K562 (cell line): Measurements from ENCODE around the gene EMC1. TPM values are rescaled to one million over a fixed set of nuclear protein-coding genes. Genes with fewer than 3 reads are reported as not detected.

ENCODE experiments used
- C11orf30 ChIP-seq: fragments of 450-650 bp; IDR thresholded peaks from 2 replicates; pipeline ENCODE4 v1.6.1; 2016; ENCODE audit warnings: low read depth, mild to moderate bottlenecking
- CEBPG ChIP-seq, 3 experiments: fragments of 200-800 bp in 1 of 3; sonication (Bioruptor generic) in 1 of 3; sonication (generic) in 1 of 3; formaldehyde crosslinking in 1 of 3; IDR thresholded peaks in 2 of 3; conservative IDR thresholded peaks in 1 of 3; 2 replicates each; pipeline versions ENCODE4 v1.6.1 to v1.8.0; 2016 to 2022; ENCODE audit warnings: missing compliant biosample characterization in 2 of 3, missing genetic modification characterization in 2 of 3, mild to moderate bottlenecking in 1 of 3, missing genetic modification reagents in 1 of 3
- DLX4 ChIP-seq: fragments of 250-450 bp; sonication (Bioruptor Pico); IDR thresholded peaks from 2 replicates; pipeline ENCODE4 v1.6.1; 2021; ENCODE audit warnings: mild to moderate bottlenecking
- DPF2 ChIP-seq: fragments of 450-650 bp; IDR thresholded peaks from 2 replicates; pipeline ENCODE4 v1.6.1; 2016
- GATAD2B ChIP-seq: fragments of 450-650 bp; IDR thresholded peaks from 2 replicates; pipeline ENCODE4 v1.6.1; 2017; ENCODE audit warnings: mild to moderate bottlenecking, borderline replicate concordance
- LARP7 ChIP-seq: fragments of 450-650 bp; IDR thresholded peaks from 2 replicates; pipeline ENCODE4 v1.6.1; 2016
- MBD2 ChIP-seq: sonication (generic); IDR thresholded peaks from 2 replicates; pipeline ENCODE4 v1.6.1; 2016; ENCODE audit warnings: low read depth, borderline replicate concordance
- POLR2B ChIP-seq: fragments of 450-650 bp; IDR thresholded peaks from 2 replicates; pipeline ENCODE4 v1.6.1; 2018; ENCODE audit warnings: low read depth; ENCODE audit not compliant: partially characterized antibody
- PPARD ChIP-seq: fragments of 250-450 bp; sonication (Bioruptor Pico); IDR thresholded peaks from 2 replicates; pipeline ENCODE4 v1.8.0; 2022; ENCODE audit warnings: inconsistent platforms, mild to moderate bottlenecking, moderate library complexity
- SP2 ChIP-seq: IDR thresholded peaks from 2 replicates; pipeline ENCODE4 v1.6.1; 2011; ENCODE audit warnings: mild to moderate bottlenecking, low read depth, low read length, moderate library complexity; ENCODE audit not compliant: poor library complexity, severe bottlenecking; ENCODE audit errors: extremely low read depth
- TFAP4 ChIP-seq: sonication (generic); formaldehyde crosslinking; IDR thresholded peaks from 2 replicates; pipeline ENCODE4 v1.8.0; 2022; ENCODE audit warnings: missing genetic modification reagents, mild to moderate bottlenecking, moderate library complexity, borderline replicate concordance
- XRCC4 ChIP-seq: IDR thresholded peaks from one replicate; pipeline ENCODE4 v1.6.1; 2011; ENCODE audit not compliant: insufficient read depth, insufficient read length; ENCODE audit errors: extremely low read depth
- ZBTB33 ChIP-seq: sonication (generic); formaldehyde crosslinking; IDR thresholded peaks from 2 replicates; pipeline ENCODE4 v1.8.1; 2023; ENCODE audit warnings: mild to moderate bottlenecking, missing genetic modification reagents
- ZBTB34 ChIP-seq: fragments of 250-450 bp; sonication (Bioruptor Pico); IDR thresholded peaks from 2 replicates; pipeline ENCODE4 v1.8.0; 2021; ENCODE audit warnings: mild to moderate bottlenecking, moderate library complexity
- ZNF282 ChIP-seq: sonication (generic); formaldehyde crosslinking; IDR thresholded peaks from 2 replicates; pipeline ENCODE4 v1.8.1; 2023; ENCODE audit warnings: missing genetic modification reagents
- ZNF644 ChIP-seq: fragments of 200-800 bp; sonication (Bioruptor generic); IDR thresholded peaks from 2 replicates; pipeline ENCODE4 v1.6.1; 2016; ENCODE audit warnings: low read depth, missing genetic modification characterization, missing compliant biosample characterization
- ZZZ3 ChIP-seq: fragments of 450-650 bp; IDR thresholded peaks from 2 replicates; pipeline ENCODE4 v1.6.1; 2016; ENCODE audit warnings: antibody characterized with exemption, mild to moderate bottlenecking, moderate library complexity
- polyA plus RNA-seq, 8 experiments: library from polyadenylated mRNA; depleted of rRNA in 4 of 8; stranded (reverse) in 5 of 8; unstranded in 3 of 8; fragments of >200 nt; fragmentation: Nextera tagmentation in 2 of 8; fragmentation: Illumina TruSeq in 1 of 8; extraction: Ambion mirVana in 2 of 8; extraction: Trizol in 1 of 8; gene quantifications; 2 replicates each; pipeline versions ENCODE4 v1.2.1 to v1.2.3, GENCODE V29; 2011 to 2014; ENCODE audit warnings: inconsistent platforms in 1 of 8, missing spikeins in 1 of 8
- total RNA-seq, 7 experiments: library from RNA; depleted of rRNA in 6 of 7; stranded (reverse); fragments of >200 nt in 6 of 7; fragmentation: Illumina TruSeq in 2 of 7; extraction: Trizol in 2 of 7; gene quantifications; 2 replicates each; pipeline versions ENCODE4 v1.2.1 to v1.2.3, GENCODE V29; 2011 to 2021; ENCODE audit warnings: low replicate concordance in 1 of 7
- TF ChIP-seq, protein P1 (sequence below): fragments of 250-450 bp; sonication (Bioruptor Pico); IDR thresholded peaks from 2 replicates; pipeline ENCODE4 v1.5.0; 2021; ENCODE audit warnings: mild to moderate bottlenecking, moderate library complexity

The EMC1 gene
- total and polyA plus RNA-seq, 9 of the 15 experiments (the other 6 are each of a cell fraction or from before 2014, with no cell fraction given) = 17.8 to 88.2 (median 37.4) TPM

- no peak for TF ChIP-seq ZBTB34 (CRISPR knock-in tag)
- TF ChIP-seq, protein P1, sequence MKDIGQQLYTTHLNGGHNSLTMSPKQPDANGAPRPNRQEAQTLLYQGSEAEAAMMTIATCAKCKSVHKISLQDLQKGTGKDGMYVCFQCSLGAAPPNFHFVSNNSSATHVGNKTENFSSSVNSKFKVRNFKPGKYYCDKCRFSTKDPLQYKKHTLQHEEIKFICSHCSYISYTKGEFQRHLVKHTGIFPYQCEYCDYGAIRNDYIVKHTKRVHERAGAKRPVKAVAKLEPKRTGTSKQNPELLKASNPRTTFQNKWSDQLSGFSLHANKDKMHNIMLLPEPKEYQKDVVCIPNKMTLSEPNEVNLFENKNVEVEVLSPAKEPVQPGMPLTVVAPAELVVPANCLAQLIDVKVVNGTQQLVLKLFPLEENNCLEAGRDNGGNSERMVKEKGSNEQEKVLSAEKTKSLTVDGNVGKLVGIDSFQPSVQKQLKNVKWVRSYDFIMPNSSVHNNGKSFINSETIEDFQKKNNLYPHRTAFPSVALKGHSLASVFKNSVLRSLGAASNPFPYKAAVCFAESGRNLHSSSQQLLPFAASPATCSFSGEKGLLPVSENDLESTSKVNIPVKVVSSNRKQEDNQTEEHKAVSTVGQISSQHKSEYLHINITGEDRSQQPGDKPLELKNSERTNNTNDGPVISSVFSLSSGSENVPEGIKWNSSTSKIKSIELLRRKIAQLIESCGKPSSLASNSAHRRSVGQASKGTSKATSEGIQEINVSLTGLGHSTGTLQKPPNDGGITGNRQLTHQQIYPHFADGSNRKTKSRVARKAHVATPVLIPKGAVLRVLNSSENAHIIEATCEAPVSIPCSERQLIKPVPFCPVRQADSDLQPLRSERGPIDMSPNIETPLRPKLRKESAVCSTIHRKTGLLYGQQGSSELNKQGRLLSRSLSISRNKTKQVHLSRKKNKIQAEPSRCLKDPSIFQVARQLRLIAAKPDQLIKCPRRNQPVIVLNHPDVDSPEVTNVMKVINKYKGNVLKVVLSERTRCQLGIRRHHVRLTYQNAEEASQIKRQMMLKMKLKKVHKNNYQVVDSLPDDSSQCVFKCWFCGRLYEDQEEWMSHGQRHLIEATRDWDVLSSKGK = no peak
- no peak for TF ChIP-seq PPARD
- TF ChIP-seq SP2 = no peak
- no peak for TF ChIP-seq MBD2
- TF ChIP-seq POLR2B = no peak
- TF ChIP-seq C11orf30 = peak; percentile 28; the same call in 1 of the 2 replicates
- no peak for TF ChIP-seq ZBTB33 (CRISPR knock-in tag)
- peak; percentile 58; the same call in 1 of the 2 replicates for TF ChIP-seq TFAP4 (CRISPR knock-in tag)
- TF ChIP-seq DLX4 (CRISPR knock-in tag) = no peak
- TF ChIP-seq DPF2 = no peak
- peak; percentile 82; the same call in 1 of the 2 replicates for TF ChIP-seq ZZZ3
- no peak for TF ChIP-seq GATAD2B
- TF ChIP-seq XRCC4 = no peak
- TF ChIP-seq ZNF282 (CRISPR knock-in tag) = no peak
- peak; percentile 85 for TF ChIP-seq CEBPG (CRISPR knock-in tag; IDR thresholded peaks at IDR 0.05)
- TF ChIP-seq CEBPG (tag; conservative IDR thresholded peaks at IDR 0.05 in 1 of 2, IDR thresholded peaks at IDR 0.05 in 1 of 2) = peak; percentile 88 to 95
- no peak for TF ChIP-seq ZNF644 (tag)
- no peak for TF ChIP-seq LARP7
These were observed 10.4 kb downstream of the EMC1 start (continued) for GRCh38 chr1:19240673-19241538.
